Endodermal cell (in vitro differentiated cells): ENCODE measurements around the gene TFRC. TPM values are rescaled to one million over a fixed set of nuclear protein-coding genes. Genes with fewer than 3 reads are reported as not detected.

ENCODE experiments used
- DNase-seq: peaks from one replicate; pipeline ENCODE4 v3.0.0-alpha.2; 2017
- H3K27ac ChIP-seq: 2 replicates; pipeline ENCODE4 v1.5.1; 2013; ENCODE audit warnings: mild to moderate bottlenecking, low read depth, low read length, moderate library complexity
- H3K27me3 ChIP-seq: 2 replicates; pipeline ENCODE4 v1.6.1; 2013; ENCODE audit warnings: mild to moderate bottlenecking, low read length, moderate library complexity; ENCODE audit not compliant: insufficient read depth, control insufficient read depth, poor library complexity, severe bottlenecking
- H3K36me3 ChIP-seq: 2 replicates; pipeline ENCODE4 v1.7.0; 2013; ENCODE audit warnings: mild to moderate bottlenecking, low read length, moderate library complexity; ENCODE audit not compliant: control insufficient read depth, insufficient read depth
- H3K4me1 ChIP-seq: one replicate; pipeline ENCODE4 v1.7.0; 2013; ENCODE audit warnings: low read length; ENCODE audit not compliant: control insufficient read depth, insufficient read depth
- H3K4me3 ChIP-seq: 2 replicates; pipeline ENCODE4 v1.5.1; 2013; ENCODE audit warnings: mild to moderate bottlenecking, low read length, moderate library complexity
- H3K9ac ChIP-seq: 2 replicates; pipeline ENCODE4 v1.6.1; 2013; ENCODE audit warnings: mild to moderate bottlenecking, low read length, moderate library complexity; ENCODE audit not compliant: poor library complexity, severe bottlenecking; ENCODE audit errors: extremely low read depth
- H3K9me3 ChIP-seq: 2 replicates; pipeline ENCODE4 v1.6.1; 2013; ENCODE audit warnings: mild to moderate bottlenecking, low read length, moderate library complexity; ENCODE audit not compliant: control insufficient read depth
- H3K27ac Mint-ChIP-seq: 2 replicates; pipeline ENCODE4 v1.8.0; 2020; ENCODE audit warnings: mixed read lengths
- H3K27me3 Mint-ChIP-seq: 2 replicates; pipeline ENCODE4 v1.8.0; 2021; ENCODE audit warnings: mild to moderate bottlenecking, mixed read lengths; ENCODE audit not compliant: insufficient read depth
- H3K36me3 Mint-ChIP-seq: 2 replicates; pipeline ENCODE4 v1.8.0; 2020; ENCODE audit warnings: low read depth, mixed read lengths
- H3K4me1 Mint-ChIP-seq: 2 replicates; pipeline ENCODE4 v1.8.0; 2020; ENCODE audit warnings: mixed read lengths
- H3K4me3 Mint-ChIP-seq: 2 replicates; pipeline ENCODE4 v1.8.0; 2020; ENCODE audit warnings: mild to moderate bottlenecking, moderate library complexity, mixed read lengths
- H3K9me3 Mint-ChIP-seq: 2 replicates; pipeline ENCODE4 v1.8.0; 2020; ENCODE audit warnings: mild to moderate bottlenecking, mixed read lengths
- WGBS, 2 experiments: methylation state at CpG; one replicate each; pipeline versions ENCODE4 v1.1.5 to v1.1.7; 2013; ENCODE audit warnings: missing lambda C conversion rate in 2 of 2, mixed read lengths in 1 of 2; ENCODE audit not compliant: insufficient coverage in 1 of 2, insufficient read length in 1 of 2; 5-methylcytosine and 5-hydroxymethylcytosine counted together
- total RNA-seq, 2 donors: library from RNA; stranded (reverse); fragmentation: NEBNext Ultra II Directional in 1 of 2; extraction: Animal tissue kit (Norgen Biotek cat#: 25700) in 1 of 2; gene quantifications; 2 replicates in 1 of 2; 3 replicates in 1 of 2; pipeline ENCODE4 v1.2.1, GENCODE V29; 2021
- TF ChIP-seq, protein P1 (sequence below): fragments of 200-600 bp; sonication (generic); conservative IDR thresholded peaks from 2 replicates; pipeline ENCODE4 v1.5.0; 2021; ENCODE audit warnings: antibody characterized with exemption, mild to moderate bottlenecking

TFRC gene
- total RNA-seq, 2 donors from 2014 or later: 69.0 to 90.0 TPM

- H3K27me3 Mint-ChIP-seq: no peaks in the 10 kb centered on the region
- Histone ChIP-seq H3K4me3 (no peak overlapping the region), H3K4me1 (no peaks in the 10 kb centered on the region), H3K9me3 (no peaks in the 10 kb centered on the region), H3K9ac (no peak overlapping the region), H3K27ac (no peak overlapping the region), H3K27me3 (no peaks in the 10 kb centered on the region), H3K36me3 (peaks cover 93% of the 10 kb centered on the region)
- no peaks in the 10 kb centered on the region for H3K4me1 Mint-ChIP-seq
- WGBS, 2 experiments: 89 to 93% methylated on average over 5 to 8 of the region's 8 CpGs
- H3K4me3 Mint-ChIP-seq: no peak overlapping the region
- TF ChIP-seq, protein P1, sequence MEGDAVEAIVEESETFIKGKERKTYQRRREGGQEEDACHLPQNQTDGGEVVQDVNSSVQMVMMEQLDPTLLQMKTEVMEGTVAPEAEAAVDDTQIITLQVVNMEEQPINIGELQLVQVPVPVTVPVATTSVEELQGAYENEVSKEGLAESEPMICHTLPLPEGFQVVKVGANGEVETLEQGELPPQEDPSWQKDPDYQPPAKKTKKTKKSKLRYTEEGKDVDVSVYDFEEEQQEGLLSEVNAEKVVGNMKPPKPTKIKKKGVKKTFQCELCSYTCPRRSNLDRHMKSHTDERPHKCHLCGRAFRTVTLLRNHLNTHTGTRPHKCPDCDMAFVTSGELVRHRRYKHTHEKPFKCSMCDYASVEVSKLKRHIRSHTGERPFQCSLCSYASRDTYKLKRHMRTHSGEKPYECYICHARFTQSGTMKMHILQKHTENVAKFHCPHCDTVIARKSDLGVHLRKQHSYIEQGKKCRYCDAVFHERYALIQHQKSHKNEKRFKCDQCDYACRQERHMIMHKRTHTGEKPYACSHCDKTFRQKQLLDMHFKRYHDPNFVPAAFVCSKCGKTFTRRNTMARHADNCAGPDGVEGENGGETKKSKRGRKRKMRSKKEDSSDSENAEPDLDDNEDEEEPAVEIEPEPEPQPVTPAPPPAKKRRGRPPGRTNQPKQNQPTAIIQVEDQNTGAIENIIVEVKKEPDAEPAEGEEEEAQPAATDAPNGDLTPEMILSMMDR: no peak
- no peaks in the 10 kb centered on the region for H3K9me3 Mint-ChIP-seq
- H3K36me3 Mint-ChIP-seq: peaks cover 79% of the 10 kb centered on the region
- H3K27ac Mint-ChIP-seq: no peak overlapping the region
- no peak for DNase-seq
These were observed 26.6 kb downstream of the TFRC start for GRCh38 chr3:196055240-196055639.

DNA sequence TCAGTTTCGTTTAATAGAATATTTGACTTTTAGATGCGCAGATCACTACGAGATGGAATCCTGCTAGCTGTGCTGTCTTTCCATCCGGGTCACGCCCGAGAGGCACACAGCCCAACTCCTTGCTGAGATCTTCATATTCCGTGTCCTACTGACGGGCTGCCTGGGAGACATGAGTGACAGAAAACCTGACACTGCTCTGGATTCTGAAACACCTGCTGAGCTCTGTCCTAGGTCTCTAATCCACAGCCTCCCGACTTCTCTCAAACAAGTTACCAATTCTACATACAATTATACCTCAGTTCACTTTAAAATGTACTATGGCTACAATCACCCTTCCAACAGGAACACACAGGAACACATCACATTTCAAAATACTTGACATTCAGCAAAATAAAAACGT is 27.2 kb downstream of the TFRC start:
- WGBS, 2 experiments: 94 to 96% methylated on average over 9 to 10 of the region's 10 CpGs

GRCh38 chr3:196053487-196053886 is 28.4 kb downstream of the TFRC start:
- H3K4me1 ChIP-seq: no peaks in the 10 kb centered on the region
- WGBS, 2 experiments: 97% methylated on average over 3 to 7 of the region's 7 CpGs
- TF ChIP-seq, protein P1: no peak
- H3K27ac ChIP-seq: no peak overlapping the region
- H3K9me3 Mint-ChIP-seq: no peaks in the 10 kb centered on the region
- peak overlapping the region; percentile 29 for H3K27ac Mint-ChIP-seq
- H3K9ac ChIP-seq: no peak overlapping the region
- peaks cover 83% of the 10 kb centered on the region for H3K36me3 Mint-ChIP-seq
- no peaks in the 10 kb centered on the region for H3K27me3 ChIP-seq
- H3K27me3 Mint-ChIP-seq: no peaks in the 10 kb centered on the region
- DNase-seq: no peak
- no peak overlapping the region for H3K4me3 Mint-ChIP-seq
- H3K4me3 ChIP-seq: no peak overlapping the region
- H3K4me1 Mint-ChIP-seq: no peaks in the 10 kb centered on the region
- peaks cover 95% of the 10 kb centered on the region for H3K36me3 ChIP-seq
- no peaks in the 10 kb centered on the region for H3K9me3 ChIP-seq

More for the DNA sequence above, 27.2 kb downstream of the TFRC start:
- H3K27me3 ChIP-seq: no peaks in the 10 kb centered on the region
- Mint-ChIP-seq H3K27me3 (no peaks in the 10 kb centered on the region), H3K36me3 (peaks cover 79% of the 10 kb centered on the region), H3K4me3 (no peak overlapping the region), H3K9me3 (no peaks in the 10 kb centered on the region), H3K27ac (no peak overlapping the region), H3K4me1 (no peaks in the 10 kb centered on the region)
- H3K36me3 ChIP-seq: peaks cover 93% of the 10 kb centered on the region
- H3K27ac ChIP-seq: no peak overlapping the region
- H3K9ac ChIP-seq: no peak overlapping the region
- no peak overlapping the region for H3K4me3 ChIP-seq
- H3K9me3 ChIP-seq: no peaks in the 10 kb centered on the region
- DNase-seq: no peak
- TF ChIP-seq, protein P1: no peak
- no peaks in the 10 kb centered on the region for H3K4me1 ChIP-seq
